ENCODE results near the gene AQP5.

GRCh38 chr12:49985981-49986380 is 24.3 kb downstream of the AQP5 start:
- TF ChIP-seq POLR2A (IDR thresholded peaks at IDR 0.05) (no peak), CTCF (IDR thresholded peaks at IDR 0.05) (no peak)
